B cell (primary cell): ENCODE data around the gene ARHGEF4. TPM values are rescaled to one million over a fixed set of nuclear protein-coding genes. Genes with fewer than 3 reads are reported as not detected.

Experiments used
- ATAC-seq: fragments of 200-7000 bp; cut with Tn5 transposase; one replicate; pipeline ENCODE4 v1.10.0; 2021; ENCODE audit warnings: low read depth, mild to moderate bottlenecking, moderate number of reproducible peaks, moderate library complexity
- CTCF ChIA-PET: fragments of 350-600 bp; sonication (Branson Sonifier 250); formaldehyde crosslinking; loops from one replicate; lab custom pipeline; 2021; ENCODE audit warnings: antibody characterized with exemption, inconsistent platforms; lab: Charles Lee
- POLR2A ChIA-PET: fragments of 350-600 bp; sonication (Branson Sonifier 250); formaldehyde crosslinking; loops from one replicate; lab custom pipeline; 2021; ENCODE audit warnings: antibody characterized with exemption; lab: Charles Lee
- DNase-seq: peaks from one replicate; pipeline ENCODE4 v3.0.0; 2013
- H2AFZ ChIP-seq: 2 replicates; pipeline ENCODE4 v1.6.1; 2012; ENCODE audit warnings: mild to moderate bottlenecking, low read depth, low read length; ENCODE audit not compliant: insufficient read depth, poor library complexity, severe bottlenecking
- H3K27ac ChIP-seq, 2 donors: 1 replicate in 1 of 2; 2 replicates in 1 of 2; pipeline ENCODE4 v1.5.1; 2012 to 2013; ENCODE audit warnings: low read length in 2 of 2, mild to moderate bottlenecking in 2 of 2, moderate library complexity in 1 of 2
- H3K27me3 ChIP-seq, 4 experiments: fragments of 200-600 bp in 1 of 4; sonication (generic) in 1 of 4; replicated peaks in 1 of 4; 1 replicate in 2 of 4; 2 replicates in 2 of 4; pipeline versions ENCODE4 v1.6.1 to v1.7.0; 2013 to 2016; ENCODE audit warnings: low read length in 3 of 4, mild to moderate bottlenecking in 2 of 4, mixed read lengths in 1 of 4, moderate library complexity in 1 of 4; ENCODE audit not compliant: insufficient read depth in 4 of 4, control insufficient read depth in 3 of 4; ENCODE audit errors: control extremely low read depth in 1 of 4
- H3K36me3 ChIP-seq, 2 experiments: replicated peaks in 1 of 2; 1 replicate in 1 of 2; 2 replicates in 1 of 2; pipeline versions ENCODE4 v1.6.1 to v1.7.1; 2013; ENCODE audit warnings: low read length in 1 of 2; ENCODE audit not compliant: insufficient read depth in 2 of 2, control insufficient read depth in 1 of 2; ENCODE audit errors: control extremely low read depth in 1 of 2, extremely low read depth in 1 of 2
- H3K4me1 ChIP-seq, 2 donors: fragments of 200-600 bp in 1 of 2; sonication (generic) in 1 of 2; 1 replicate in 1 of 2; 2 replicates in 1 of 2; pipeline versions ENCODE4 v1.5.1 to v1.6.1; 2013 to 2017; ENCODE audit warnings: low read length in 2 of 2; ENCODE audit not compliant: control insufficient read depth in 2 of 2, insufficient read depth in 2 of 2
- H3K4me2 ChIP-seq: replicated peaks from 2 replicates; pipeline ENCODE3; 2012; ENCODE audit warnings: mild to moderate bottlenecking, low read depth, low read length; ENCODE audit not compliant: poor library complexity, severe bottlenecking
- H3K4me3 ChIP-seq, 5 experiments: fragments of 200-600 bp in 1 of 5; sonication (generic) in 1 of 5; 1 replicate in 3 of 5; 2 replicates in 2 of 5; pipeline versions ENCODE4 v1.5.1 to v1.7.0; 2011 to 2016; ENCODE audit warnings: low read length in 4 of 5, mild to moderate bottlenecking in 4 of 5, low read depth in 2 of 5, control low read depth in 1 of 5, moderate library complexity in 1 of 5; ENCODE audit not compliant: insufficient read depth in 1 of 5; ENCODE audit errors: control extremely low read depth in 1 of 5, extremely low read depth in 1 of 5
- H3K79me2 ChIP-seq: fragments of 200-600 bp; sonication (generic); one replicate; pipeline ENCODE4 v1.6.0; 2016; ENCODE audit warnings: low read length; ENCODE audit not compliant: control insufficient read depth, insufficient read depth
- H3K9ac ChIP-seq: fragments of 200-600 bp; sonication (generic); 2 replicates; pipeline ENCODE4 v1.6.1; 2017; ENCODE audit warnings: mild to moderate bottlenecking, low read length, moderate library complexity
- H3K9me3 ChIP-seq, 3 donors: one replicate each; pipeline versions ENCODE4 v1.6.1 to v1.7.1; 2013; ENCODE audit warnings: low read length in 2 of 3; ENCODE audit not compliant: control insufficient read depth in 2 of 3, insufficient read depth in 1 of 3; ENCODE audit errors: control extremely low read depth in 1 of 3
- H4K20me1 ChIP-seq: 2 replicates; pipeline ENCODE4 v1.6.0; 2012; ENCODE audit warnings: mild to moderate bottlenecking, low read length; ENCODE audit not compliant: insufficient read depth, control insufficient read depth, poor library complexity, severe bottlenecking
- H3K27ac Mint-ChIP-seq: one replicate; pipeline ENCODE4 v1.8.0; 2021; ENCODE audit warnings: mixed read lengths
- H3K27me3 Mint-ChIP-seq: one replicate; pipeline ENCODE4 v1.8.0; 2021; ENCODE audit warnings: mixed read lengths
- H3K4me1 Mint-ChIP-seq: one replicate; pipeline ENCODE4 v1.8.0; 2021; ENCODE audit warnings: mixed read lengths
- H3K4me3 Mint-ChIP-seq: one replicate; pipeline ENCODE4 v1.8.0; 2021; ENCODE audit warnings: mixed read lengths
- H3K9me3 Mint-ChIP-seq: one replicate; pipeline ENCODE4 v1.8.0; 2022; ENCODE audit warnings: mixed read lengths; ENCODE audit not compliant: insufficient read depth
- CTCF ChIP-seq: fragments of 200-600 bp; IDR thresholded peaks from one replicate; pipeline ENCODE4 v1.8.0; 2022; ENCODE audit warnings: antibody characterized with exemption, mild to moderate bottlenecking
- EZH2 ChIP-seq: IDR thresholded peaks from 2 replicates; pipeline ENCODE4 v1.6.1; 2012; ENCODE audit warnings: borderline replicate concordance, low read depth, mild to moderate bottlenecking, moderate library complexity, low read length; ENCODE audit not compliant: insufficient read depth, poor library complexity, severe bottlenecking
- WGBS: methylation state at CpG from one replicate; pipeline ENCODE4 v1.1.5; 2013; ENCODE audit warnings: missing lambda C conversion rate; ENCODE audit not compliant: insufficient coverage; 5-methylcytosine and 5-hydroxymethylcytosine counted together
- intact Hi-C: fragments of 100-400 bp; cut with micrococcal nuclease; formaldehyde crosslinking; loops from one replicate; pipeline ENCODE4 v1.10.0; 2022
- polyA plus RNA-seq: library from polyadenylated mRNA; depleted of rRNA; stranded (reverse); fragments of >200 nt; gene quantifications from 2 replicates; pipeline ENCODE4 v1.2.3, GENCODE V29; 2012
- total RNA-seq, 2 donors: library from RNA; stranded (reverse); fragments of 120-200 nt in 1 of 2; gene quantifications; 1 replicate in 1 of 2; 2 replicates in 1 of 2; pipeline versions ENCODE4 v1.2.3 to v1.2.4, GENCODE V29; 2013 to 2022

ARHGEF4 gene
- total and polyA plus RNA-seq, 2 donors (not counting 1 experiment from before 2014, with no cell fraction given): 2.1 TPM; not detected in 1

GRCh38 chr2:130908832-130909231, 72.1 kb downstream of the ARHGEF4 start:
- H3K9me3 Mint-ChIP-seq: peaks cover 7% of the 10 kb centered on the region
- Histone ChIP-seq H3K79me2 (no peaks in the 10 kb centered on the region), H3K4me2 (no peak overlapping the region), H2AFZ (no peak overlapping the region), H3K36me3 (no peaks in the 10 kb centered on the region), H4K20me1 (no peaks in the 10 kb centered on the region), H3K9me3 (peaks cover 0 to 3% (median 0%) of the 10 kb centered on the region in 3 donors), H3K27me3 (peaks cover 0 to 3% (median 0%) of the 10 kb centered on the region in 4 experiments), H3K9ac (no peak overlapping the region), H3K4me1 (no peaks in the 10 kb centered on the region), H3K4me3 (no peak overlapping the region), H3K27ac (no peak overlapping the region)
- no peak overlapping the region for H3K4me3 Mint-ChIP-seq
- CTCF ChIA-PET: interaction anchor here (0.7 kb wide), 1 partner anchor 110 kb away, joined by 4 read pairs; no protein-coding TSS in a partner anchor
- peaks cover 27% of the 10 kb centered on the region for H3K27me3 Mint-ChIP-seq
- ATAC-seq (no peak), DNase-seq (no peak)
- POLR2A ChIA-PET: no interaction called here
- no peak overlapping the region for H3K27ac Mint-ChIP-seq
- TF ChIP-seq CTCF: no peak
- TF ChIP-seq EZH2: no peak
- intact Hi-C loops: no loop called here
- no peaks in the 10 kb centered on the region for H3K4me1 Mint-ChIP-seq
- WGBS: 95% methylated on average over 2 of the region's 5 CpGs

GRCh38 chr2:130910931-130911330, 74.2 kb downstream of the ARHGEF4 start:
- Histone ChIP-seq H4K20me1 (no peaks in the 10 kb centered on the region), H3K27me3 (peaks cover 0 to 8% (median 0%) of the 10 kb centered on the region in 4 experiments), H3K4me2 (no peak overlapping the region), H2AFZ (no peak overlapping the region), H3K36me3 (no peaks in the 10 kb centered on the region), H3K4me3 (no peak overlapping the region), H3K4me1 (no peaks in the 10 kb centered on the region), H3K9ac (no peak overlapping the region), H3K9me3 (no peaks in the 10 kb centered on the region), H3K27ac (no peak overlapping the region), H3K79me2 (no peaks in the 10 kb centered on the region)
- Mint-ChIP-seq H3K4me1 (no peaks in the 10 kb centered on the region), H3K27me3 (peaks cover 33% of the 10 kb centered on the region), H3K27ac (no peak overlapping the region), H3K4me3 (no peak overlapping the region), H3K9me3 (peaks cover 7% of the 10 kb centered on the region)
- WGBS: 91% methylated on average over 5 of the region's 6 CpGs
- no peak for TF ChIP-seq EZH2
- TF ChIP-seq CTCF: no peak
- intact Hi-C loops: no loop called here
- DNase-seq: no peak
- ChIA-PET CTCF (interaction anchor here (0.8 kb wide), 1 partner anchor 10 kb away, joined by 4 read pairs; no protein-coding TSS in a partner anchor), POLR2A (no interaction called here)
- no peak for ATAC-seq
